Fibroblast of lung (primary cell): ENCODE results near the gene CAVIN3.

Source experiments
- CTCF ChIP-seq, 2 donors: IDR thresholded peaks in 1 of 2; conservative IDR thresholded peaks in 1 of 2; 1 replicate in 1 of 2; 2 replicates in 1 of 2; pipeline ENCODE4 v1.5.1; 2011 to 2012; ENCODE audit warnings: low read length in 2 of 2, control low read depth in 1 of 2, inconsistent platforms in 1 of 2, low read depth in 1 of 2, mild to moderate bottlenecking in 1 of 2
- EZH2 ChIP-seq: IDR thresholded peaks from 2 replicates; pipeline ENCODE4 v1.5.1; 2012; ENCODE audit warnings: low read length, control low read depth, mild to moderate bottlenecking; ENCODE audit errors: missing control alignments

- peak in 1 of 2 donors; percentile 2 for TF ChIP-seq CTCF (conservative IDR thresholded peaks at IDR 0.05 in 1 of 2, IDR thresholded peaks at IDR 0.05 in 1 of 2; ENCODE audit: low read depth in 1 of 2, low read length in 2 of 2)
- TF ChIP-seq EZH2, result no peak
These were observed 50.3 kb downstream of the CAVIN3 start for GRCh38 chr11:6269994-6270393.
